Gastrocnemius medialis (tissue), 4 donors: ENCODE results near the gene AQP12B.
"Not testable (repeated sequence)": the region's sequence is repeated elsewhere in the genome, so short reads cannot be mapped to it uniquely, and the experiment has no call there.

ENCODE experiments used
- POLR2A ChIP-seq, 2 donors: fragments of 450-650 bp; IDR thresholded peaks; one replicate each; pipeline ENCODE4 v1.6.1; 2017; ENCODE audit warnings: antibody characterized with exemption in 2 of 2, mild to moderate bottlenecking in 2 of 2, moderate library complexity in 2 of 2
- TF ChIP-seq, protein P1 (sequence below), 5 experiments: fragments of 450-650 bp in 3 of 5; fragments of 200-600 bp in 2 of 5; sonication (generic) in 2 of 5; IDR thresholded peaks in 4 of 5; conservative IDR thresholded peaks in 1 of 5; 1 replicate in 4 of 5; 2 replicates in 1 of 5; pipeline ENCODE4 v1.5.1; 2016 to 2019; ENCODE audit warnings: antibody characterized with exemption in 5 of 5, mild to moderate bottlenecking in 3 of 5, moderate library complexity in 3 of 5

GRCh38 chr2:240678909-240679308 lies 3.8 kb downstream of the AQP12B start:
- TF ChIP-seq POLR2A (IDR thresholded peaks at IDR 0.05): not testable (repeated sequence)
- TF ChIP-seq, protein P1, sequence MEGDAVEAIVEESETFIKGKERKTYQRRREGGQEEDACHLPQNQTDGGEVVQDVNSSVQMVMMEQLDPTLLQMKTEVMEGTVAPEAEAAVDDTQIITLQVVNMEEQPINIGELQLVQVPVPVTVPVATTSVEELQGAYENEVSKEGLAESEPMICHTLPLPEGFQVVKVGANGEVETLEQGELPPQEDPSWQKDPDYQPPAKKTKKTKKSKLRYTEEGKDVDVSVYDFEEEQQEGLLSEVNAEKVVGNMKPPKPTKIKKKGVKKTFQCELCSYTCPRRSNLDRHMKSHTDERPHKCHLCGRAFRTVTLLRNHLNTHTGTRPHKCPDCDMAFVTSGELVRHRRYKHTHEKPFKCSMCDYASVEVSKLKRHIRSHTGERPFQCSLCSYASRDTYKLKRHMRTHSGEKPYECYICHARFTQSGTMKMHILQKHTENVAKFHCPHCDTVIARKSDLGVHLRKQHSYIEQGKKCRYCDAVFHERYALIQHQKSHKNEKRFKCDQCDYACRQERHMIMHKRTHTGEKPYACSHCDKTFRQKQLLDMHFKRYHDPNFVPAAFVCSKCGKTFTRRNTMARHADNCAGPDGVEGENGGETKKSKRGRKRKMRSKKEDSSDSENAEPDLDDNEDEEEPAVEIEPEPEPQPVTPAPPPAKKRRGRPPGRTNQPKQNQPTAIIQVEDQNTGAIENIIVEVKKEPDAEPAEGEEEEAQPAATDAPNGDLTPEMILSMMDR (IDR thresholded peaks at IDR 0.05 in 4 of 5, conservative IDR thresholded peaks at IDR 0.05 in 1 of 5): not testable (repeated sequence)
